ENCODE measurements around the gene GNG2.
"Not testable (repeated sequence)": the region's sequence is repeated elsewhere in the genome, so short reads cannot be mapped to it uniquely, and the experiment has no call there.

GNG2 gene

DNA sequence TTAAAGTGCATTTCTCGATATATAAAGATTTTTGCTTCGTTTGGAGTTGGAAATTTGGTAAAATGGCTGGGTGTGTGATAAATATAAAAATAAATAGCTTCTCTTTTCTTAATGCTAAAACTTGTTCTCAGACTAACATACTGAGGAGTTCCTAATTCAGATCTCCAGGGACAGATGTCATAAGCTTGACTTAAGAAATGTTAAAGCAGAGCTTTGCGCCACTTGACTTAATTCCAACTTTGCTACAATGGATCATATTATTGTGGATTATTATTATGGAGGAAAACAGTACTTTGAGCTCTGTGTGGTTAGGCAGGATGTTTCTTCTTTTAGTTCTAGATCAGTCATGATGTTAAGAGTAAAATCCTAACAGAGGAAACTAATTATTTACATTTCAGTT lies 33.8 kb downstream of the GNG2 start:
- no peak for DNase-seq (ENCODE audit: low spot score)

GRCh38 chr14:51895375-51895774 lies 35.0 kb downstream of the GNG2 start:
- DNase-seq (ENCODE audit: low spot score), result no peak

GRCh38 chr14:51897791-51898355 lies 37.5 kb downstream of the GNG2 start:
- DNase-seq (ENCODE audit: low spot score), result no peak

DNA sequence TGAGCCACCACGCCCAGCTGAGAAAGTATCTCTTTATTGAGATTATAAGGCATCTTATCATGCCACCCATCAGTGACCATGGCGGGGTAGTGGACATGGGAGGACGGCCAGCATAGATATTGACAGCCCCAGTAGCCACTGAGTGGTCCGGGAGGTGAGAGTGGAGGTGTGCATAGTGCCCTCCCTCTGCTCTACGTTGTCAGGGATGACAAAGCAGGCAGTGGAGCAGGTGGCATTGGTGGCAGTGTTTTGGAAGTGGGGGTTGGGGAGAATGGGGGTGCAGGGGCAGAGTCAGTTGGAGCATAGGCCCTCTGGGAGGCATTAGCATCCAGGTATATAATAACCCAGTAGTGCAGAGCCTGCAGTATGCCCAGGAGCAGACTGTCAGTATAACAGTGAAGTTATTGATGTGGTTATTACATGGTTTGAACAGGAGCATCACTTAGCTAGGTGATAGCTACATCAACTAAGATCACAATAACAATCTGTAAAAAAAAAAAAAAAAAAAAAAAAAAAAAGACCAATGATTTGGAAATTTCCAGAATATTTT lies 41.1 kb downstream of the GNG2 start:
- no peak for DNase-seq (ENCODE audit: low spot score)

GRCh38 chr14:51905656-51906121 lies 45.3 kb downstream of the GNG2 start:
- not testable (repeated sequence) for DNase-seq (ENCODE audit: low spot score)

GRCh38 chr14:51908086-51908485 lies 47.7 kb downstream of the GNG2 start:
- DNase-seq (ENCODE audit: low spot score), result no peak

DNA sequence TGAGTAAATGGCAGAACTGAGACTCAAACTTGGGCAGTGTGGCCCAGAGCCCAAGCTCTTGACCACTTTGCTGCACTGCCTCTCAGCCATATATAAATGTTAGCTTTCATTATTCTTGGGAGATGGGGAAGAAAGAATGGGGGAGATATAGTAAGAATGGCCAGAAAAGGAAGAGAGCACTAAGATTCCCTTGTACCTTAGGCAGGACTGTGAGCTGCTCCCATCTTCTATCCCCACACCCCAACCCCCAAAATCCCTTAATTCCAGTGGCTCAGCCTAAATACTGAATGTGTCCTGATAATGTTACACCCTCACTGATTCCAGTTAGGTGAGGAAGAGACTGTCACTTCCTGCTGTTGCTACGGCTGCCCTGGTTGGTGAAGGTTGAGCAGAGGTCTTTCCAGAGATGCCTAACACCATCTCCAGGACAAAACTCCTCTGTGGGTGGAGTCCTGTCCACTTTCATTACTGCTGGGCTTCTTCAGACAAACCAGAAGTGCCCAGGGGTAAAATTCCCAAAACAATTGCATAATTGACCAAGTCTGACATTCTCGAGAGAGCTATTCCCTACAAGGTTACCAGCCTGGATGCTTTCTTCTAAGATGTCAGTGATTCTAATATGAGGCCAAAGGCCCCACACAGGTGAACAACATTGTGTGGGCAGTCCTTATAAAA lies 51.8 kb downstream of the GNG2 start:
- no peak for DNase-seq (ENCODE audit: low spot score)

DNA sequence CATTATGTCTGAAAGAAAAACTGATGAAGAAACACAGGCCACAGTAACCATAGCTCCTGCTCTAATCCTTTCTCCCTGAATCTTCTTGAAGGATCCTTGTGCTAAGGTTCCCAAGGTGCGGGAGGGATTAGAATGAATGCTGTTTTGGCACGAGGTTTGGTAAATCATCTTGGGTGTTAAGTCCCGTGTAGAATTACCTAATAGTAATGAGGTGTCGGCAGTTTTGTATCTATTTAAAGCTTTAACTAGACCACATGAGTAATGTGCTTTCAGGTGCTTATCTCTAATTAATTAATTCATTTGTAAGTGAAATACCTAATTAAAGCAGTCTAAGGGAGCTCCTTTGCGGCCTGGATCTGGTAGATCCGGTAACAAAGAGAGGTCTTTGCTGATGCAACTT lies 53.9 kb downstream of the GNG2 start:
- no peak for DNase-seq (ENCODE audit: low spot score)

- no peak for DNase-seq (ENCODE audit: low spot score)
Measured at GRCh38 chr14:51917193-51917592, 56.8 kb downstream of the GNG2 start.

GRCh38 chr14:51921026-51921425 lies 60.6 kb downstream of the GNG2 start:
- no peak for DNase-seq (ENCODE audit: low spot score)

DNA sequence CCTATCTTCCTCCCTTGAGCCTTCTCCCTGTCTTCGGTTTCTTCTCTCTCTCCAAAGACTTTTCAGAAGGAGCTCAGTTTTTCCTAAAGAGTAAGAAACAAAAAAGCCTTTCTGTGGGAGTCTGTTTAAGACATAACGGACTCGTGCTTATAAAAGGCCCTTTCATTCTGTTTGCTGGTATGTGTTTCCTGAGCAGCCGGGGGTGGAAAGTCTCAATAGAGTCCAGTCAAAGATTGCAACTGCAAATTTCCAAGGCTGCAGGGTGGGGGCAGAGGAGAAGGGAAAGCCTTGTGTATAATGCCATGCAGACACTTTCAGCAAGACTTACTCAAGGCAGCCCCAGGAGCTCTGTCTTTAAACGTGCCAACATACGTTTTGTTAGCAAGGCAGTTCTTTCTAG lies 62.2 kb downstream of the GNG2 start:
- DNase-seq (ENCODE audit: low spot score), result no peak

DNA sequence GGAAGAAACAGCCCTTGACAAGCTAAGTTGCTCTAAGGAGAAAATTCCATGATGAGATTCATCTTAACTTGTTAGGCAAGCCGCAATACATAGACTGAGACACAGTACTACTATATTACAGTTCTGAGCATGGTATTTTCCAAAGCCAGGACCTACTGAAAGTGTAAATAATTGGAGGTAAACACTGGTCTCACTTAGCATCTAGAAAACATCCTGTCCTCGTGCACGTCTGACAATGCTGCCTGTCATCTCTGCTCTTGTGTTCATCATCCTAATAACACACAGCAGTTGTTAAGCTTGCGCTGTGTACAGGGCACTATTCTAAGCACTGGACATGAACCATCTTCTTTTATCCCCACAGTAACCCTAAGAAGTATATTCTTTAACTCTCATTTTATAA lies 64.2 kb downstream of the GNG2 start:
- no peak for DNase-seq (ENCODE audit: low spot score)

DNA sequence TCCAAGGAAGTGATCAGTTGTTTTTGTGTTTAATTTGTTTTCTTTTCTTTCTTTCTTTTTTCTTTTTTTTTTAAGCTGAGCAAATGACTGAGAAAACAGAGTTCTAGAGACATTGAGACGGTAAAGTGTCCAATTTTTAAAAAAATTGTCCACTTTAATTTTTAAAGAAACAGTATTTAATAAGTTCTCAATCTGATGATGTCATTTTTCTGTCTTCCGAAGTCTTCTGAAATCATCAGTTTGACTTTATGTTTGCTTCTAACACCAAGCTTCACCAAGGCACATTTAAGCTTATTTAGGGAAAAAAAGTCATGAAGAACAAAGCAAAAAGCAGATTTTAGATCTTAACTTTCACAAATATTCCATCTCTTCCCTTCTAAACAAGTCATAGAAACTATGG lies 65.6 kb downstream of the GNG2 start:
- no peak for DNase-seq (ENCODE audit: low spot score)

- no peak for DNase-seq (ENCODE audit: low spot score)
Measured at GRCh38 chr14:51926449-51926848, 66.0 kb downstream of the GNG2 start.

DNA sequence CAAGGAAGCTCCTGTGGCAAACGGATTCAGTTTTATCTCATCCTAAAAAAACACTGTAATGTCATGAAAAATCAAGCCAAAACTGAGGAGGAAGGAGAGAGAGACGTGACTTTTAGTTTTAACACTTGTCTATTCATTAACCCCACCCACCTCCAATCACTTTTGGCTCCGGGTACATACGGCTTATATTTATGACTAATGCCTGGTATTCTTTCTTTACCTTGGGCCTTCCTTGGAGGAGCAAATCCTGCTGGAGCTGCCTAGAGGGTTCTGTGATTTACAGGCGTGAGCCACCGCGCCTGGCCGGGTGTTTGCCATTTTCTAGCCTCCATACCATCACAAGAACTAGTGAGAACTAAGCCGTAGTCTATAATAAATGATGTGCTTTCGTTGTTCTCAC lies 68.2 kb downstream of the GNG2 start:
- DNase-seq (ENCODE audit: low spot score), result no peak

GRCh38 chr14:51929166-51929565 lies 68.8 kb downstream of the GNG2 start:
- DNase-seq (ENCODE audit: low spot score), result peak; percentile 41

- DNase-seq (ENCODE audit: low spot score), result no peak
Measured at GRCh38 chr14:51929910-51930682, 69.7 kb downstream of the GNG2 start.

DNA sequence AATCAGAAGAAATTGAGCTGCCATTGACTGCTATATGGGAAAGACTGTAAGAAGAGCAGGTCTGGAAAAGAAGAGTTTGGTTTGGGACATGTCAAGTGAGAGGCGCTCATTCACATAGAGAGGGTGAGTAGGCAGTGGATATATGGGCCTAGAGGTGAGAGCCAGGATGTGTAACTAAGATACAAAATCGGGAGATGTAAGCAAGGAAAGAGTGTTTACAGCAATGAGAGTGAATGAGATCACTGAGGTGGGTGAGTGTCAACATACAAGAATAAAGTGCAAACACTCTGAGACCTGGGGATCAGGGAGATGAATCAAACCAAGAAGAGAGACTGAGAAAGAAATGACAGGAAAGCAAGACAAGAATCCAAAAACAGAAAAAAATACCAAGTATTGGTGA lies 70.9 kb downstream of the GNG2 start:
- DNase-seq (ENCODE audit: low spot score), result no peak

DNA sequence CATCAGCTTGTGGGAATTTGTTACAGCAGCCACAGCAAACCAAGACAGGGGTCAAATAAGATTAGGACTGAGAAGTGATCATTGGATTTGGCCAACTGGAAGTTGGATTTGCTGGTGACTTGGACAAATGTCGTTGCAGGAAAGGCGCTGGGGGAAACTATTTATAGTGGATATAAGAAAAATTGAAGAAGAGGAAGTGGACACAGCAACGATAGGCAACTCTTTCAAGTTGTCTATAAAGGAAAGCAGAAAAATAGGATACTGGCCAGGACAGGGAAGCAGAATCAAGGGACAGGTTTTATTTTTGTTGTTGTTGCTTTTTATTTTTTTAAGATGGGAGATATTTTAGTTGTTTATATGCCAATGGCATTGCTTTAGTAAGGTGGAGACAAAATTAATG lies 72.8 kb downstream of the GNG2 start:
- no peak for DNase-seq (ENCODE audit: low spot score)

DNA sequence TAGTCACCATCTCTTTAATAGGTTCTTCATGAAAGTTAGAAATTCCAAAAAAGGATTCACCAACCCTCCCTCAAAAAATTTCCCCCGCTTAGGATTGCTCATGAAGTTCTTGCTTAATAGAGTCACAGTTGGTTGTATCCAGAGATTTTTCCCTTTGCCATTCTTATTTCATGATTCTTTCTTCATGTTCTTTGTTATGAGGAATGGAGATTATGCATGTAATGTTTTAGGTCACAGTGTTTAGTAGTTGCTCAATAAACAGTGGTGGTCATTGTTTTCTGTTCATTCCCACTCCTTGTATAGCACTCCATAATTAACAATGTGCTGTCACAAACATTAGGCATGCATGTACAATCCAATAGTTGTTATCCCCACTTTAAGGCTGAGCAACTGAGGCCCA lies 77.7 kb downstream of the GNG2 start:
- DNase-seq (ENCODE audit: low spot score), result no peak

DNA sequence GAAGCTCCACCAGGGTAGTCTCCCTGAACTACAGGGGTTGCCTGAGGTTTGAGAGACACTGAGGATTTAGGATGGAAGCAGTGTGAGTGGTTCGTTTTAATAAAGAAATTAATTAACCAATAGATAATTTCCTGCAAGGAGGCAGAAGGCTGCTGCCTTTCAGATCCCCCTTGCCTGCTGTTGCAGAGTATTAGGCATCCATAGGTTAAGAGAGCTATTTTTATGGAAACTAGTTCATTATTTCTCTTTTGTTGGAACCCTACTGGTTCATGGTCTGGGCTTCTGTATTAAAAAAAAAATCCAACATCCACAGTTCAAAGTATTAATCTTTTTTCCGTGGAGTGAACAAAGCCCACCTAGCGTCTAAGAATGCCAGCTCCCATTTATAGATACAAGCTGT lies 78.4 kb downstream of the GNG2 start:
- DNase-seq (ENCODE audit: low spot score), result no peak

GRCh38 chr14:51939226-51939625 lies 78.8 kb downstream of the GNG2 start:
- no peak for DNase-seq (ENCODE audit: low spot score)

GRCh38 chr14:51939755-51940301 lies 79.4 kb downstream of the GNG2 start:
- no peak for DNase-seq (ENCODE audit: low spot score)

Data from AG08395 (cell line).